Suppressor macrophage treated with lipopolysaccharide for 1 hour (primary cell): ENCODE measurements around the gene CFAP77.

Experiments
- DNase-seq, 3 donors: peaks; one replicate each; pipeline ENCODE4 v3.0.0-alpha.2; 2020 to 2022

Gene CFAP77

GRCh38 chr9:132606066-132606465 is 196.1 kb downstream of the CFAP77 start:
- DNase-seq: no peak

- DNase-seq: no peak
Measured at GRCh38 chr9:132609184-132609583, 199.2 kb downstream of the CFAP77 start.

- no peak for DNase-seq
Measured at GRCh38 chr9:132609829-132610228, 199.8 kb downstream of the CFAP77 start.

GRCh38 chr9:132610661-132611060 is 200.7 kb downstream of the CFAP77 start:
- DNase-seq: no peak

- no peak for DNase-seq
Measured at GRCh38 chr9:132614324-132614723, 204.3 kb downstream of the CFAP77 start.

- no peak for DNase-seq
Measured at GRCh38 chr9:132615774-132616173, 205.8 kb downstream of the CFAP77 start.

- no peak for DNase-seq
Measured at GRCh38 chr9:132616725-132617124, 206.7 kb downstream of the CFAP77 start.

GRCh38 chr9:132622159-132622558 is 212.1 kb downstream of the CFAP77 start:
- DNase-seq: no peak
